Measurements from ENCODE around the gene CAPNS1. TPM values are rescaled to one million over a fixed set of nuclear protein-coding genes. Genes with fewer than 3 reads are reported as not detected.
A peak's percentile ranks its signal among the peaks of the same experiment; 100 is the strongest.

The CAPNS1 gene
- total and polyA plus RNA-seq, 9 of the 15 experiments (the other 6 are each of a cell fraction or from before 2014, with no cell fraction given): 77.9 to 576 (median 258) TPM

- TF ChIP-seq, protein P1, sequence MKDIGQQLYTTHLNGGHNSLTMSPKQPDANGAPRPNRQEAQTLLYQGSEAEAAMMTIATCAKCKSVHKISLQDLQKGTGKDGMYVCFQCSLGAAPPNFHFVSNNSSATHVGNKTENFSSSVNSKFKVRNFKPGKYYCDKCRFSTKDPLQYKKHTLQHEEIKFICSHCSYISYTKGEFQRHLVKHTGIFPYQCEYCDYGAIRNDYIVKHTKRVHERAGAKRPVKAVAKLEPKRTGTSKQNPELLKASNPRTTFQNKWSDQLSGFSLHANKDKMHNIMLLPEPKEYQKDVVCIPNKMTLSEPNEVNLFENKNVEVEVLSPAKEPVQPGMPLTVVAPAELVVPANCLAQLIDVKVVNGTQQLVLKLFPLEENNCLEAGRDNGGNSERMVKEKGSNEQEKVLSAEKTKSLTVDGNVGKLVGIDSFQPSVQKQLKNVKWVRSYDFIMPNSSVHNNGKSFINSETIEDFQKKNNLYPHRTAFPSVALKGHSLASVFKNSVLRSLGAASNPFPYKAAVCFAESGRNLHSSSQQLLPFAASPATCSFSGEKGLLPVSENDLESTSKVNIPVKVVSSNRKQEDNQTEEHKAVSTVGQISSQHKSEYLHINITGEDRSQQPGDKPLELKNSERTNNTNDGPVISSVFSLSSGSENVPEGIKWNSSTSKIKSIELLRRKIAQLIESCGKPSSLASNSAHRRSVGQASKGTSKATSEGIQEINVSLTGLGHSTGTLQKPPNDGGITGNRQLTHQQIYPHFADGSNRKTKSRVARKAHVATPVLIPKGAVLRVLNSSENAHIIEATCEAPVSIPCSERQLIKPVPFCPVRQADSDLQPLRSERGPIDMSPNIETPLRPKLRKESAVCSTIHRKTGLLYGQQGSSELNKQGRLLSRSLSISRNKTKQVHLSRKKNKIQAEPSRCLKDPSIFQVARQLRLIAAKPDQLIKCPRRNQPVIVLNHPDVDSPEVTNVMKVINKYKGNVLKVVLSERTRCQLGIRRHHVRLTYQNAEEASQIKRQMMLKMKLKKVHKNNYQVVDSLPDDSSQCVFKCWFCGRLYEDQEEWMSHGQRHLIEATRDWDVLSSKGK (CRISPR knock-in tag; IDR thresholded peaks at IDR 0.05): no peak
- no peak for TF ChIP-seq CSDE1 (IDR thresholded peaks at IDR 0.05)
- no peak for TF ChIP-seq SLC30A9 (CRISPR knock-in tag; IDR thresholded peaks at IDR 0.05)
- no peak for TF ChIP-seq IFI16 (CRISPR knock-in tag; IDR thresholded peaks at IDR 0.05)
- TF ChIP-seq HDGF (IDR thresholded peaks at IDR 0.05): no peak
- TF ChIP-seq CBX3 (IDR thresholded peaks at IDR 0.05; ENCODE audit: borderline replicate concordance in 1 of 2, low read length in 2 of 2): no peak; a peak in 1 of 3 replicates
- no peak for TF ChIP-seq ZNF239 (CRISPR knock-in tag; IDR thresholded peaks at IDR 0.05)
- no peak for TF ChIP-seq DEAF1 (CRISPR knock-in tag; IDR thresholded peaks at IDR 0.05)
- TF ChIP-seq, protein P2, sequence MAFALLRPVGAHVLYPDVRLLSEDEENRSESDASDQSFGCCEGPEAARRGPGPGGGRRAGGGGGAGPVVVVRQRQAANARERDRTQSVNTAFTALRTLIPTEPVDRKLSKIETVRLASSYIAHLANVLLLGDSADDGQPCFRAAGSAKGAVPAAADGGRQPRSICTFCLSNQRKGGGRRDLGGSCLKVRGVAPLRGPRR (CRISPR knock-in tag; IDR thresholded peaks at IDR 0.05): no peak
- no peak for TF ChIP-seq REST (IDR thresholded peaks at IDR 0.05; ENCODE audit: borderline replicate concordance)
- 0 out of 2 replicates have a peak, but pooled peaks have one; percentile 17 for TF ChIP-seq REST (CRISPR knock-in tag; IDR thresholded peaks at IDR 0.05; ENCODE audit: low read depth)
These were observed at the start of gene CAPNS1 (continued) for GRCh38 chr19:36139473-36140303.

All from K562 (cell line).